Stimulated activated CD8-positive, alpha-beta memory T cell treated with anti-CD3 and anti-CD28 coated beads, Interleukin-4, amount 100 ng/mL, for 1 hour (primary cell): ENCODE data around the gene HMX1.

ENCODE experiments used
- DNase-seq, 2 donors: peaks; one replicate each; pipeline ENCODE4 v3.0.0-alpha.2; 2020; ENCODE audit warnings: low read depth in 2 of 2, low spot score in 1 of 2

HMX1 gene

GRCh38 chr4:8869002-8869897 is 2.4 kb downstream of the HMX1 start:
- DNase-seq = no peak

- DNase-seq = no peak
These were observed 3.2 kb downstream of the HMX1 start for GRCh38 chr4:8868321-8869001.

DNA sequence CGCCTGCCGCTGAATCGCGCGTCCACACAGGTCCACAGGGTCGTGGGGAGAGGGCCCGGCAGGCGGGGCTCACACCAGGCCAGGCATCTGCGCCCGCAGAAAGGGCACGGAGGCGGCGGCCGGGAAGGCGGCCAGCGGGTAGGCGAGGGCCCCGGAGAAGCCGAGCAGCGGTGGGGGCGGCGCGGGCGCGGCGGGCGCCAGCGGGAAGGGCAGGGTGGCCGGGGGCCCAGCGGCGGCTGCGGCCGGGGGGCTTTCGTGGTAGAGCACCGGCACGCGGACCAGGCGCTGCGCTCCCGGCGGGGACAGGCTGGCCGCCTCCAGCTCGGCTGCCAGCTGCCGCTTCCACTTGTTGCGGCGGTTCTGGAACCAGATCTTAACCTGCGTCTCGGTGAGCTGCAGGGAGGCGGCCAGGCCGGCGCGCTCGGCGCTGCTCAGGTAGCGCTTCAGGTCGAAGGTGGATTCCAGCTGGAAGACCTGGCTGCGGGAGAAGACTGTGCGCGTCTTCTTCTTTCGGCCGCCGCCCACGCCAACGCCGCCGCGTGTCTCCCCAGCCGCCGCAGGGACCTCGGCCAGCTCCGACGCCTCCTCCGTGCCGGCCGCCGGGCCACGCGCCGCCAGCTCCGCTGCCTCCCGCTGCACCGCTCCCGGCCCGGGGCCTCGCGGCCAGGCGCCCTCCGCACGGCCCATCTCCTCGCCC is 3.9 kb downstream of the HMX1 start:
- DNase-seq = no peak

- no peak for DNase-seq
These were observed 4.6 kb downstream of the HMX1 start for GRCh38 chr4:8866828-8867623.

GRCh38 chr4:8866421-8866820 is 5.2 kb downstream of the HMX1 start:
- DNase-seq = no peak

DNA sequence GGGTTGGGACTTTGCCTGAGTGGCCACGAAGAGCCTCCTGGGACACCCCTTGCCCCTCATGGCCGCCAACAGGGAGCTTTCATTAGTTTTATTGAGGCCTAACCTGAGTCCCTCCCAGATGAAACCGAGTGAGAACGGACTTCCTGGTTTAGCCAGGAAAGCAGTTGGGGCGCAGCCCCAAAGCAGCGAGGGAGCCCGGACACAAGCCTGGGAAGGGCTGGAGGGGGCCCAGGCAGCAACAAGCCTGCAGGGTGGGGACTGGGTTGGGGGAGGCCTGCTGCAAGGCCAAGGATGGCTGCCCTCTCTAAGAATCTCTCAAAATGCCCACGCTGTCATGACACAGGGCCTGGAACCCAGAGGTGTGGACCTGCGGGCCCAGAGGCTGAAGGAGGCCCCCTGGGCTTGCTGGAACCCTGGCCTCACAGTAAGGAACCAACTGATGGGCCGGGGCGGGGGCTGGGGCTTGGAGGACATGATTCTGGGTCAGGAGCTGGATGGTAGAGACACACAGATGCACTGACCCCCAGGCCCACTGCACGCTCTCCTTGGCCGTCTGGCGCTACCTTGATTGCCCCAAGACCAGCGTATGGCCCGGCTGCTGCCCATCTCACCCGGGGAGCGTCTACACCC is 5.8 kb downstream of the HMX1 start:
- DNase-seq = no peak

GRCh38 chr4:8864912-8865680 is 6.5 kb downstream of the HMX1 start:
- no peak for DNase-seq

DNA sequence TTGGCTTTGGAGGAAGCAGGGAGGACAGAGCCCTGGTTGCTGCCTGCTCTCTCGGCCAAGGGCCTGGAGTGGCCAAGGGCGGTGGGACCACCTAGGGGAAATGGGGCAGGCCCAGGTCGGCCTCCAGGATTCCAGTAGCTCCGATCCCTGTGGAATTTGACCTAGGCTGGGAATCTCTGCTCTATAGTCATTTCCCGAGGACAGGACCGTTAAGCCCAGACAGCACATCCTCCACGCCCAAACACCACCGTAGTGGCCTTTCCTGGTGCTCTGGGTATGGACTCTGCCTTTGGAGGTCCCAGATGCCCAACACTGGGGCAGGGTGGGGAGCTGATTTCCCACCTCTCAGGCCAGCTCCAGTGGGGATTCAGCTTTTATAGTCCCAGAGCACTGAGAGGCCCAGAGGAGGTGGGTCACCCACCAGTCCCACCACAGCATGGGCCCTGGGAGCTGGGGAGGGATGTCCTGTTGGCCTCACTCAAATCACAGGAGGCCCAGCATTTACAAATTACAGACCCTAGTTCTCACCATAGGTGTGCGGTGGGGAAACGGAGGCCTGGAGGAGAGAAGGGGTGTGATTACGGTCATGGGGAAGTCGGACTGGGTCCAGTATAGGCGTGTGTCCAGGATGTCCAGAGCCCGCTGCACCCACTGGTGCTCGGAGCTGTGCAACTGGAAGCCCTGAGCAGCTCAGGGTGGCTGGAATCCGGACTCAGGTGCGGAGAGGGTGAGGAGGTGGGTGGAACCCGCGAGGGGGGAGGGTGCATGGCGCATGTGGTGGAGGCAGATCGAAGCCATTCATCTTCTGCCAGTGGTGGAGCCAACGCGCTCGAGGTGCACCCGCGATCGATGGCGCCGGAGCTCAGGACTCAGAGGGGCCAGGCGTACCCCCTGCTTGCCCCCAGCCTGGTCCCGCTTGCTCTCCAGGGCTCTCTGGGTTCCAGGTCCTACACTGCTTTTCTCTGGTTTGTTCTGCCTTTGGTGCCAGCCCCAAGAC is 7.7 kb downstream of the HMX1 start:
- no peak for DNase-seq

GRCh38 chr4:8862800-8863685 is 8.6 kb downstream of the HMX1 start:
- no peak for DNase-seq

GRCh38 chr4:8862334-8862733 is 9.3 kb downstream of the HMX1 start:
- DNase-seq = no peak

GRCh38 chr4:8861576-8862295 is 9.9 kb downstream of the HMX1 start:
- no peak for DNase-seq

DNA sequence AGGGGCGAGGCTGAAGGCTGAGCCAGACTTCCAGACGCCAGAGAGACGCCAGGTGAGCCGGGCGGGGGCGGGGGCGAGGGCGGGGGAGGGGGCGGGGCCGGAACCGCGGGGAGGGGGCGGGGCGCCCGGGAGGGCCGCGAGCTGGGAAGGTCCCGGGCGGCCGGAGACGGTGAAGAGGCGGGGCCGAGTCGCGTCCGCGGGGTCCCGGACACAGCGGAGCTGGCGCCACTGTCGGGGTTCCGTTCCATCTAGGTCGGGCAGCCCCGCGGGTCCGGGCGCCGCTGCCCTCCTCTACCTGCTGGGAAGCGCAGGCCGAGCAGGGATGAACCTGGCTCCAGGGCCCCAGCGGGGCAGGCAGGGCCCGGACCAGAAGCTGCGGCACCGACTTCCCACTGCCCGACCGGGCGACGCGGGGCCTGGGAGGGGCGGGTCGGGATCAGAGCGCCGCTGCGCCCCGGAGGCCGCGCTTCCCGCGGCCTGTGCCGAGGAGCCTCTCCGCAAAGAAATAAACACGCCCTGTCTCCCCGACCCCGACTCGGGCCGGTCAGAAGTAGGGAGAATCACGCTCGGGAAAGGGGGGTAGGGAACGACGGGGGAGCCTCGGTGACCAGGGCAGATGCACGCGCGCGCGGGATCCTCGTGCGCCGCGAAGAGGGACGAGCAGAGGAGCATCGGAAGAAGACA is 10.6 kb downstream of the HMX1 start:
- DNase-seq = no peak

DNA sequence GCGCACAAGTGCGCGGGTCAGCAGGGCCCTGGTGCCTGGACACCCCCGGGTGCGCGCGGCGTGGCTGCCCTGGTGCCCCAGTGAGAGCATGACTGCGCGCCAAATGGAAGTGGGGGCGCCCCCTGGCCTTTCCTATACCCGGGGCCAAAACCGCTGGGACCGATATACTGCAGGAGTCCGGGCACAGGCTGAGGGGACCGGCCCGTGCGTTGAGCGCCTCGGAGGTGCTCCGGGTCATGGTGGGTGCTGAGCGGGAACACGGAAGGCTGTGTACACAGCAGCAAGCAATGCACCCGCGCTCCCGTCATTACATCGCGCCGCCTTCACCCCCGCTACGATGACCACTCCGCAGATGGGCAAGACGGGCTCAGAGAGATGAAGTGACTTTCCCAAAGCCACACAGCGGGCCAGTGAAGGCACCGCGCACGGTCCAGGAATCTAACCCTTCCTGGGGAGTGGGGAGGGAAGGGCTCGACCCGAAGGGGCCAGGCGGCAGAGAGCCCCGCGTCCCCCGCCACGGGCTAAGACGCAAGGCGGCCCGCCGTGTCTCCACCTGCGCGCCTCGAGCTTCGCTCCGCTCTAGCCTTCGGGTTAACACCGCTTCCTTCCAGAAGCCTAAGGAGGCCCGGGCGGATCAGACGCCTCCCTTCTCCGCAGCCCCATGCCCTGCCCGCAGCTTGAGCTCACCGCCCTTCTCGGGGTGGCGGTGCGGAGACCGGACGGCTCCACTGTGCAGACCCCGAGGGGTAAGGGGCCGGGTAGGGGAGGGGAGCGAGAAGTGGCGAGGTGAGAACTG is 11.3 kb downstream of the HMX1 start:
- DNase-seq = no peak

GRCh38 chr4:8859550-8860095 is 12.0 kb downstream of the HMX1 start:
- no peak for DNase-seq

DNA sequence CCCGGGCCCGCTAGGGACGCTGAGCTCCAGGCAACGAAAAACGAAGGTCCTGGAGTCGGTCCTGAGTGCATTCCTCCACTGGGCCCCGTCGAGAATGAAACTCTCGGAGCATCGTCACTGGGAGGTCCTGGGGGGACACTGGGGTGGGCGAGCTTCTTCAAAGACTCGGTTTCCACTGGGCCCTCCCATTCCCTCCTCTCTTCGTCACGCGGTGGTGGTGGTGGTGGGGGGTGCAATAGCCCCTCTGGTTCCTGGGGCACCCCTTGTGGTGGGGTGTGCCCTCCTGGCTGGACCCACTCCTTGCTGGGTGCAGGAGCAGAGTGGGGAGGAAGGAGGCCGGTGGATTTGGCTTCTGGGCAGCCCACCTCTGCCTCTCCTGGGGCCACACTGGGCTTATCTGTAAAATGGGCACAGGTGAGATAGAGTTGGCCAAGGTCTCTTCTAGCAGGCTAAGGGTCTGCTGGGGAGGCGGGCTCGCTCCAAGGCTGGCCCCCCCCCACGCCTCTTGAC is 12.9 kb downstream of the HMX1 start:
- DNase-seq = no peak
